Trophoblast cell (in vitro differentiated cells and primary cell): ENCODE measurements around the gene KLHL36.

ENCODE experiments used
- DNase-seq, 2 donors: peaks; one replicate each; pipeline ENCODE4 v3.0.0-alpha.2; 2016
- H2AFZ ChIP-seq: 2 replicates; pipeline ENCODE4 v1.6.1; 2013; ENCODE audit warnings: low read length, moderate library complexity, mild to moderate bottlenecking; ENCODE audit not compliant: insufficient read depth, poor library complexity
- H2AK5ac ChIP-seq: 2 replicates; pipeline ENCODE4 v1.6.1; 2013; ENCODE audit warnings: mild to moderate bottlenecking, low read length
- H2BK120ac ChIP-seq: 2 replicates; pipeline ENCODE4 v1.6.1; 2013; ENCODE audit warnings: low read length, mild to moderate bottlenecking, moderate library complexity; ENCODE audit not compliant: insufficient read depth, poor library complexity
- H2BK12ac ChIP-seq: 2 replicates; pipeline ENCODE4 v1.6.1; 2013; ENCODE audit warnings: mild to moderate bottlenecking, low read length, moderate library complexity
- H2BK5ac ChIP-seq: 2 replicates; pipeline ENCODE4 v1.6.1; 2013; ENCODE audit warnings: low read length, low read depth, moderate library complexity, mild to moderate bottlenecking; ENCODE audit not compliant: poor library complexity
- H3K14ac ChIP-seq: 2 replicates; pipeline ENCODE4 v1.6.1; 2013; ENCODE audit warnings: mild to moderate bottlenecking, low read length
- H3K18ac ChIP-seq: 2 replicates; pipeline ENCODE4 v1.6.1; 2013; ENCODE audit warnings: mild to moderate bottlenecking, low read length
- H3K23ac ChIP-seq: 2 replicates; pipeline ENCODE4 v1.6.1; 2013; ENCODE audit warnings: low read length
- H3K27ac ChIP-seq: 2 replicates; pipeline ENCODE4 v1.5.1; 2013; ENCODE audit warnings: low read depth, mild to moderate bottlenecking, inconsistent platforms, low read length, moderate library complexity
- H3K27me3 ChIP-seq: 2 replicates; pipeline ENCODE4 v1.6.1; 2013; ENCODE audit warnings: inconsistent platforms, mild to moderate bottlenecking, low read length, moderate library complexity; ENCODE audit not compliant: insufficient read depth
- H3K36me3 ChIP-seq, 2 experiments: 1 replicate in 1 of 2; 2 replicates in 1 of 2; pipeline ENCODE4 v1.6.1; 2013; ENCODE audit warnings: low read length in 2 of 2, mild to moderate bottlenecking in 2 of 2, moderate library complexity in 1 of 2; ENCODE audit not compliant: insufficient read depth in 2 of 2, control insufficient read depth in 1 of 2
- H3K4ac ChIP-seq: 2 replicates; pipeline ENCODE4 v1.6.1; 2013; ENCODE audit warnings: low read depth, mild to moderate bottlenecking, low read length, moderate library complexity
- H3K4me1 ChIP-seq, 2 experiments: 1 replicate in 1 of 2; 2 replicates in 1 of 2; pipeline ENCODE4 v1.6.1; 2013; ENCODE audit warnings: low read length in 2 of 2, mild to moderate bottlenecking in 2 of 2, moderate library complexity in 1 of 2; ENCODE audit not compliant: insufficient read depth in 2 of 2, control insufficient read depth in 1 of 2
- H3K4me2 ChIP-seq: 2 replicates; pipeline ENCODE4 v1.6.1; 2013; ENCODE audit warnings: inconsistent platforms, mild to moderate bottlenecking, low read length, moderate library complexity
- H3K4me3 ChIP-seq: 2 replicates; pipeline ENCODE4 v1.5.1; 2013; ENCODE audit warnings: mild to moderate bottlenecking, low read depth, low read length, inconsistent platforms
- H3K79me1 ChIP-seq: one replicate; pipeline ENCODE4 v1.6.1; 2013; ENCODE audit warnings: low read length
- H3K79me2 ChIP-seq: 2 replicates; pipeline ENCODE4 v1.6.1; 2013; ENCODE audit warnings: low read length, mild to moderate bottlenecking; ENCODE audit not compliant: control insufficient read depth, insufficient read depth, poor library complexity
- H3K9ac ChIP-seq: 2 replicates; pipeline ENCODE4 v1.6.1; 2013; ENCODE audit warnings: mild to moderate bottlenecking, low read length
- H3K9me3 ChIP-seq: 2 replicates; pipeline ENCODE4 v1.6.1; 2013; ENCODE audit warnings: low read depth, mild to moderate bottlenecking, control low read depth, inconsistent platforms, low read length; ENCODE audit not compliant: insufficient read depth
- H4K12ac ChIP-seq: 2 replicates; pipeline ENCODE4 v1.6.1; 2013; ENCODE audit warnings: low read depth, mild to moderate bottlenecking, low read length, moderate library complexity
- H4K8ac ChIP-seq: 2 replicates; pipeline ENCODE4 v1.6.1; 2013; ENCODE audit warnings: low read depth, mild to moderate bottlenecking, low read length, moderate library complexity
- H4K91ac ChIP-seq: one replicate; pipeline ENCODE4 v1.6.1; 2013; ENCODE audit warnings: low read depth, mild to moderate bottlenecking, low read length, moderate library complexity
- WGBS: extraction: QIAGEN DNeasy Blood & Tissue Kit; methylation state at CpG from one replicate; pipeline ENCODE4 v1.1.7; 2013; ENCODE audit warnings: missing lambda C conversion rate; ENCODE audit not compliant: insufficient read length, insufficient coverage; ENCODE audit errors: extremely low coverage; 5-methylcytosine and 5-hydroxymethylcytosine counted together

Gene KLHL36

GRCh38 chr16:84609563-84610177 lies 38.6 kb upstream of the KLHL36 start:
- no peak overlapping the region for H3K18ac ChIP-seq
- H3K27ac ChIP-seq = no peak overlapping the region
- peaks cover 22 to 31% of the 10 kb centered on the region in 2 experiments for H3K36me3 ChIP-seq
- no peak overlapping the region for H3K23ac ChIP-seq
- H3K9me3 ChIP-seq = peaks cover 8% of the 10 kb centered on the region
- no peak overlapping the region for H2BK120ac ChIP-seq
- no CpG with 5 or more reads among the region's 6 CpGs for WGBS
- H3K79me1 ChIP-seq = no peaks in the 10 kb centered on the region
- H2AK5ac ChIP-seq = no peak overlapping the region
- H2BK12ac ChIP-seq = no peak overlapping the region
- H3K4me2 ChIP-seq = no peak overlapping the region
- H2BK5ac ChIP-seq = no peak overlapping the region
- H3K9ac ChIP-seq = no peak overlapping the region
- no peaks in the 10 kb centered on the region for H3K27me3 ChIP-seq
- no peak overlapping the region for H3K4me3 ChIP-seq
- H3K4ac ChIP-seq = peak overlapping the region; percentile 43
- peaks cover 4% of the 10 kb centered on the region for H3K79me2 ChIP-seq
- H4K8ac ChIP-seq = no peak overlapping the region
- H3K4me1 ChIP-seq = peaks cover 0 to 6% of the 10 kb centered on the region in 2 experiments
- no peak overlapping the region for H4K12ac ChIP-seq
- H4K91ac ChIP-seq = no peak overlapping the region
- DNase-seq = no peak
- H2AFZ ChIP-seq = no peak overlapping the region
- no peak overlapping the region for H3K14ac ChIP-seq

DNA sequence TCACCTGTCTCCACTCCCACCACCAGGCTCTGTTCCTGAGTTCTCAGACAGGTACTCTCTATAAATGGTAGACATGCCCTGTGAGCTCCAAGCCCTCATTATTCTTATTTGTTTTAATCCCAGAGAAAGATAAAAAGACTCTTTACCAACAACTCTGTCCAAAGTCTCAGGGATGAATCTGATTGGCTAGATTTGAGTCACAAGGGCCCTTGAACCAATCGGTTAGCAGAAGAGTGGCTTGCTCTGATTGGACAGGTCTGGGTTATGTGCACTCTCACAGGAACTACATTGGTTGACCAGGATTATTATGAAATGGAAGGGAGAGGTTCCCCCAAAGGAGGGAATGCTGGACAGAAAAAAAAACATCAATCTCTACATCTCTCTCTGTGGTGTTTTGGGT lies 37.9 kb upstream of the KLHL36 start:
- H3K27me3 ChIP-seq = no peaks in the 10 kb centered on the region
- H3K79me1 ChIP-seq = no peaks in the 10 kb centered on the region
- H3K36me3 ChIP-seq = peaks cover 26 to 37% of the 10 kb centered on the region in 2 experiments
- H3K4me3 ChIP-seq = no peak overlapping the region
- no peak overlapping the region for H3K23ac ChIP-seq
- H3K4me1 ChIP-seq = peaks cover 0 to 5% of the 10 kb centered on the region in 2 experiments
- H3K9ac ChIP-seq = no peak overlapping the region
- WGBS = no CpG with 5 or more reads among the region's 1 CpG
- peaks cover 8% of the 10 kb centered on the region for H3K9me3 ChIP-seq
- H2BK12ac ChIP-seq = no peak overlapping the region
- H2BK120ac ChIP-seq = no peak overlapping the region
- peaks cover 4% of the 10 kb centered on the region for H3K79me2 ChIP-seq
- no peak overlapping the region for H3K4me2 ChIP-seq
- no peak overlapping the region for H2AK5ac ChIP-seq
- H3K18ac ChIP-seq = no peak overlapping the region
- H3K27ac ChIP-seq = no peak overlapping the region
- no peak overlapping the region for H2BK5ac ChIP-seq
- no peak overlapping the region for H3K14ac ChIP-seq
- no peak overlapping the region for H4K8ac ChIP-seq
- H2AFZ ChIP-seq = no peak overlapping the region
- no peak overlapping the region for H4K91ac ChIP-seq
- no peak overlapping the region for H4K12ac ChIP-seq
- DNase-seq = no peak
- no peak overlapping the region for H3K4ac ChIP-seq

- Histone ChIP-seq H2BK120ac (no peak overlapping the region), H3K36me3 (peaks cover 24 to 38% of the 10 kb centered on the region in 2 experiments), H3K27ac (no peak overlapping the region), H3K79me1 (no peaks in the 10 kb centered on the region), H3K27me3 (no peaks in the 10 kb centered on the region), H3K9ac (no peak overlapping the region), H4K8ac (no peak overlapping the region), H3K79me2 (peaks cover 5% of the 10 kb centered on the region), H3K9me3 (peaks cover 5% of the 10 kb centered on the region), H2BK12ac (no peak overlapping the region), H4K91ac (no peak overlapping the region), H3K23ac (no peak overlapping the region), H2AFZ (no peak overlapping the region), H3K4me3 (no peak overlapping the region), H3K4me1 (peaks cover 2 to 7% of the 10 kb centered on the region in 2 experiments), H4K12ac (no peak overlapping the region), H3K18ac (no peak overlapping the region), H2BK5ac (no peak overlapping the region), H3K14ac (no peak overlapping the region), H2AK5ac (no peak overlapping the region), H3K4me2 (no peak overlapping the region), H3K4ac (no peak overlapping the region)
- no CpG with 5 or more reads among the region's 4 CpGs for WGBS
- no peak for DNase-seq
Observed at GRCh38 chr16:84611041-84611440, 37.3 kb upstream of the KLHL36 start.

DNA sequence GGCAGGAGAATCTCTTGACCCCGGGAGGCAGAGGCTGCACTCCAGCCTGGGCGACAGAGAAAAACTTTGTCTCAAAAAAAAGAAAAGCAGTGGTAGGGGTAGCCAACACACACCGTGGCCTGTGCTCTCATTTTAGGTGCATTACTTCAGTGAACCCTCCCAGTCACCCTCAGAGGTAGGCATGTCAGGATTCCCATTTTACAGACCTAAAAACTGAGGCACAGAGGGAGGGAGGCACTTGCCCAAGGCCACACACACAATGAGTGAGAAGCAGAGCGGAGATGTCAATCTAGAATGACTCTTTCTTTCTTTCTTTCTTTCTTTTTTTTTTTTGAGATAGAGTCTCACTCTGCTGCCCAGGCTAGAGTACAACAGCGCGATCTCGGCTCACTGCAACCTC lies 35.6 kb upstream of the KLHL36 start:
- Histone ChIP-seq H2BK12ac (no peak overlapping the region), H3K4me3 (no peak overlapping the region), H3K4me2 (no peak overlapping the region), H2AK5ac (no peak overlapping the region), H3K4me1 (peaks cover 8 to 10% of the 10 kb centered on the region in 2 experiments), H3K9ac (no peak overlapping the region), H4K91ac (no peak overlapping the region), H3K79me1 (peaks cover 5% of the 10 kb centered on the region), H2BK5ac (no peak overlapping the region), H3K9me3 (no peaks in the 10 kb centered on the region), H3K27ac (no peak overlapping the region), H2BK120ac (no peak overlapping the region), H3K14ac (no peak overlapping the region), H3K4ac (no peak overlapping the region), H3K23ac (no peak overlapping the region), H3K36me3 (peaks cover 15 to 27% of the 10 kb centered on the region in 2 experiments), H3K18ac (no peak overlapping the region), H3K27me3 (no peaks in the 10 kb centered on the region), H4K8ac (no peak overlapping the region), H2AFZ (no peak overlapping the region), H3K79me2 (peaks cover 17% of the 10 kb centered on the region), H4K12ac (no peak overlapping the region)
- DNase-seq = no peak
- no CpG with 5 or more reads among the region's 7 CpGs for WGBS
